Activated naive CD8-positive, alpha-beta T cell (primary cell): Measurements from ENCODE around the gene SLC9A2.
A peak's percentile ranks its signal among the peaks of the same experiment; 100 is the strongest.

Experiments
- H3K27ac Mint-ChIP-seq: one replicate; pipeline ENCODE4 v1.8.0; 2021; ENCODE audit warnings: mixed read lengths
- H3K27me3 Mint-ChIP-seq: one replicate; pipeline ENCODE4 v1.8.0; 2021; ENCODE audit warnings: mixed read lengths
- H3K36me3 Mint-ChIP-seq: one replicate; pipeline ENCODE4 v1.8.0; 2021; ENCODE audit warnings: mixed read lengths
- H3K4me1 Mint-ChIP-seq: one replicate; pipeline ENCODE4 v1.8.0; 2021; ENCODE audit warnings: low read depth, mixed read lengths
- H3K4me3 Mint-ChIP-seq: one replicate; pipeline ENCODE4 v1.8.0; 2021; ENCODE audit warnings: mild to moderate bottlenecking, mixed read lengths
- H3K9me3 Mint-ChIP-seq: one replicate; pipeline ENCODE4 v1.8.0; 2021; ENCODE audit warnings: low read depth, mixed read lengths

SLC9A2 gene

DNA sequence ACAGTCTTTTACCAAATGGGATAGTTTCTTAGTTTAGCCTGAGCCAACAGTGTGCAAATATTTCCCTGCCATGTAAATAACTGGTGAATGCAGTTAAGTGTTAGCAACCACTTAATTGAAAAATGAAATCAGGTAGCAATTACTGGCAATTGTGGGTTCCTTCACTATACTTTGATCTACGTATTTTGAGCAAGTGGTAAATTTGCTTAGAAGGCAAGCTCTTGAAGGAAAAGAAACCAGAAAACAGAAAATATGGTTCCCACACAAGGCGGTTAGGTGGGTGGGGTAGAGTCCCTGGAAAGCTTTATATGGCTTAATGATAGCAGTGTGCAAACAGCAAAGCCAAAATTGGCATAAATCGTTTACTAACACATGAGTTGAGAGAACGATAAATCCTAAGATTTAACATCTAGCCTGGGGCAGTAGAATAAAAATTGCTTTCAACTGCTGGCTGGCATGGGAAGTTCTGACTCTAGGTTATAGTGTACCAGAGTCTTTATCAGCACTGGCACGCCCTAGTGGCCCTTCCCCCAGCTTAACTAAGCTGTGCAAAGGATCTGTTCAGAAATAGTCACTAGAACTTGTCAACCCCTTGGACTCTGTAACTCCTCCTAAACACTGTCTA, 17.0 kb downstream of the SLC9A2 start:
- peaks cover 3% of the 10 kb centered on the region for H3K27me3 Mint-ChIP-seq
- no peak overlapping the region for H3K4me3 Mint-ChIP-seq
- no peaks in the 10 kb centered on the region for H3K9me3 Mint-ChIP-seq
- H3K4me1 Mint-ChIP-seq, result no peaks in the 10 kb centered on the region
- no peak overlapping the region for H3K27ac Mint-ChIP-seq
- H3K36me3 Mint-ChIP-seq, result no peaks in the 10 kb centered on the region

DNA sequence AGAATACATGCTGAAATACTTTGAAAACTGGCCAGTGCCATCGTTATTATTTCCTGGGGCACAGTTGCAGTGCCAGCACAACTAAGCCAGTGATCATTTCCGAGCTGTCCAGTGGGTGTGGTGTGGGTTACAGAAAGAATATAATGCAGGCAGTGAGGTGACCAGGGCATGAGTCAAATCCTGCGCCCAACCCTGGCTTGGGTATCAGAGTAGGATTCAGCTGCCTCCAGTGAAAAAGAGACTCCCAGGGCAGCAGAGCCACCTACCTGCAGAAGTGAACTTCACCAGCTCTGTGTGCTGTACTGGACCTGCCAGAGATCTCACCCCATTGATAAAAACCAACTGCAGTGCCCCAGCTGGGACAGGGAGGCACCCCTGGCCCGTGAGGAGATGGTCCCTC, 18.0 kb downstream of the SLC9A2 start:
- Mint-ChIP-seq H3K4me3 (no peak overlapping the region), H3K9me3 (no peaks in the 10 kb centered on the region), H3K27me3 (peaks cover 3% of the 10 kb centered on the region), H3K4me1 (no peaks in the 10 kb centered on the region), H3K36me3 (no peaks in the 10 kb centered on the region), H3K27ac (no peak overlapping the region)

DNA sequence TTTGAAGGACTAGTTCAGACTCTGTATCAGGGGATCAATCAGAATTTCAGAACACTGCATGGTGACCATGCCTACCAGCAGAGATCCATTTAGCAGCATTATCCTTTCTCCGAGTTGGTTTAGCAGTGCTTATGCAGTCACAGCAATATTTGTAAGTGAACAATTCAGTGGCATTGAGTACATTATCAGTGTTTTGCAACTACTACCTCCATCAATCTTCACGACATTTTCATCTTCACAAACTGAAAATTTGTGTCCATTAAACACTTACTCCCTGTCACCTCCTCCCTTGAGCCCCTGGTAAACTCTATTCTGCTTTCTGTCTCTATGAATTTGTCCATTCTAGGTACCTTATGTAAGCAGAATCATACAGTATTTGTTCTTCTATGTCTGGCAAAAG, 20.1 kb downstream of the SLC9A2 start:
- Mint-ChIP-seq H3K27me3 (peaks cover 6% of the 10 kb centered on the region), H3K36me3 (no peaks in the 10 kb centered on the region), H3K4me3 (no peak overlapping the region), H3K4me1 (no peaks in the 10 kb centered on the region), H3K9me3 (no peaks in the 10 kb centered on the region), H3K27ac (no peak overlapping the region)

DNA sequence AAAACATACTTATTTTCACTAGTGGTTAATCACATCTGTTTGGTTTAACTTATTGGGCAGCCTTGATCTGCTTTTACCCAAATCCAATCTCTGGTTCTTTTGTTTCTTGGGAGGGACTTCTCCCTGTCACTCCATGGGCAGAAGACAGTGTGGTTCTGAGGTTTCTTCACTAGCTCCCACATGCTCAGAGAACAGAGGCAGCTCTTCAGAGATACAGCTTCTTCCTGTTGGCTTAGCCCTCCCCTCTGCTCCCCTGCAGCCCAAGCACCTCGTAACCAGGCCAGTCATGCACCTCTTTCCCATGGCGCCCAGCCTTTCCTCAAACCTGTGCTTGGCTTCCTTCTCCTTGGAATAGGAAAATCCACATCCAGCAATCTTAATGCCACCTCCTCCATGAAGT, 32.8 kb downstream of the SLC9A2 start:
- Mint-ChIP-seq H3K9me3 (no peaks in the 10 kb centered on the region), H3K36me3 (peaks cover 3% of the 10 kb centered on the region), H3K4me1 (no peaks in the 10 kb centered on the region), H3K4me3 (no peak overlapping the region), H3K27ac (no peak overlapping the region), H3K27me3 (no peaks in the 10 kb centered on the region)

DNA sequence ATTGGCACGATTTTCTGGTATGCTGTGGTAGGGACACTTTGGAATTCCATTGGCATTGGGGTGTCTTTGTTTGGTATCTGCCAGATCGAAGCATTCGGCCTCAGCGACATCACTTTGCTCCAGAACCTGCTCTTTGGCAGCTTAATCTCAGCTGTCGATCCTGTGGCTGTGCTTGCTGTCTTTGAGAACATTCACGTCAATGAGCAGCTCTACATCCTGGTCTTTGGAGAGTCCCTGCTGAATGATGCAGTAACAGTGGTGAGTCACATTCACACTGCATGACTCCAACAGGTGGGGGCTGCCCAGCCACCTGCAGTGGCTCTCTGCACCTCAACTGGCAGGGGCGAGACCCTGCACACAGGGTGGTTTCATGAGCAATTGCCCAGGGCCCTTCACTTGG, 38.4 kb downstream of the SLC9A2 start:
- Mint-ChIP-seq H3K4me1 (peaks cover 18% of the 10 kb centered on the region), H3K4me3 (no peak overlapping the region), H3K27me3 (no peaks in the 10 kb centered on the region), H3K36me3 (no peaks in the 10 kb centered on the region), H3K9me3 (no peaks in the 10 kb centered on the region), H3K27ac (peak overlapping the region; percentile 2)

DNA sequence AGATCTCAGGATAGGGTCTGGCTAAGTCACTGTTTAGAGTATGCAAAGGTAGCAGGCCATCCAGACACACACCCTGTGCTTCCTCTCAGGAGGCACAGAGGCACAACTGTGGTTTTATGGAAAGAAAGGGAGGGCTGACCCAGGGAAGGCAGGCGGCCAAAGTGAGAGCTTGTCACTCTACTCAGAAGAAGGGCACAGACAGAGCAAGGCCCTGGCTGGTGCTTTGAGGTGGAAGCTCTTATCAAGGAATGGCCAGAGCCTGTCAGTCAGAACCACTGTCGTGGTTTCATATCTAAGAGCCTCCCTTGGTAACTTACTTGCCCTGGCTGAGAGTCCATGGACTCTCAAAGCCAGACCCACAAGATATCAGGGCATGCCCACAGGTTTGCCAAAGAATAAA, 40.7 kb downstream of the SLC9A2 start:
- Mint-ChIP-seq H3K27me3 (no peaks in the 10 kb centered on the region), H3K9me3 (no peaks in the 10 kb centered on the region), H3K4me3 (no peak overlapping the region), H3K36me3 (no peaks in the 10 kb centered on the region), H3K27ac (no peak overlapping the region), H3K4me1 (peaks cover 36% of the 10 kb centered on the region)

DNA sequence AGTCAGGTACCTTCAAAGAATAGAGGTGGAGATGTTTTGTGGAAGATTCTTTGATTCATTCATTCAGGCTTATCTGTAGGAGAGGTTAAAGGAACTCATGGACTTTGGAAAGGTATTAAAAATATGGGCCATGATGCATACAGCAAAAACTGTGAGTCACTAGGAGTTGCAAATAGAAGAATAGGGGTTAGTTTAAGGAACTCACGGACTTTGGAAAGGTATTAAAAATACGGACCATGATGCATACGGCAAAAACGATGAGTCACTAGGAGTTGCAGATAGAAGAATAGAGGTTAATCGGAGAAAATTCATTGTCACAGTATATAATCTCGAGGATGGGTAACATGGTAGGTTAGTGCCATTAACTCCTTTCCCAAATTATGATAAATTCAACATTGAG, 41.2 kb downstream of the SLC9A2 start:
- Mint-ChIP-seq H3K27ac (no peak overlapping the region), H3K4me3 (no peak overlapping the region), H3K9me3 (no peaks in the 10 kb centered on the region), H3K4me1 (peaks cover 37% of the 10 kb centered on the region), H3K36me3 (no peaks in the 10 kb centered on the region), H3K27me3 (no peaks in the 10 kb centered on the region)

DNA sequence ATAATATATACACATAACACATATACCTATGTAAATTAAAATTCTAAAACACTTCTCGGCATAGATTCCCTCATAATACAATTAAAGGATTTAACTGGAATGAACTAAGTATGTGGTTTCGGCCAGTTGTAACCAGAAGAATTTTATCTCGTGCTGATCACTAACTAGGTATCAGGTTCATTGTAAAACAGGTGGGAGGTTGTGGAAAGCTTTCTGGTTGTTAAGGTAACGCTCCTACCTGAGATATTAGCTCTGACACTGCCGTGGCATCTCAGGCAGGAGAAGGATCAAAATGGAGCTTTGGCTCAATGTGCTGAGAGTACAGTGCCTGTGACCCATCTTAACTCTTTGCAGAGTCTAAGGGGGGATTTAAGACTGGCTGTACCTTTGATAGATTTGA, 42.5 kb downstream of the SLC9A2 start:
- no peaks in the 10 kb centered on the region for H3K9me3 Mint-ChIP-seq
- H3K27me3 Mint-ChIP-seq, result no peaks in the 10 kb centered on the region
- H3K4me3 Mint-ChIP-seq, result no peak overlapping the region
- no peaks in the 10 kb centered on the region for H3K36me3 Mint-ChIP-seq
- peaks cover 39% of the 10 kb centered on the region for H3K4me1 Mint-ChIP-seq
- no peak overlapping the region for H3K27ac Mint-ChIP-seq

DNA sequence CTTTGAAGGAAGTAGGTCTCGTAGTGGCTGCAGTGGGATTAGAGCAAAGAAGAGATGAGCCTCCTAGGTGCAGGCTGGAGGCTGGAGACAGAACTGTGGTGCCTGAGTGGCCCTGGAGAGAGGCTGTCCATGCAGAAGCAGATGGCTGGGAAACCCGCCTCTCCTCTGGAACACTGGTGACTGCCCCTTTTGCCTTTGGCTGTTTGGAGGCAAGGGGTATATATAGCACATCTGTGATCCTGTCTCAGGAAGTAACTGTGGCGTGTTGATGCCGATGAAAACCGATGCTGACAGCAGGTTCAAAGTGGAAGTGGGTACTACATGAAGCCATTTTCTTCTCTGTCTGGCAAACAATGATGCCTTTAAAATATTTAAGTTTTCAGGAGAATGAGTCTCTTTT, 43.5 kb downstream of the SLC9A2 start:
- H3K4me3 Mint-ChIP-seq, result no peak overlapping the region
- H3K4me1 Mint-ChIP-seq, result peaks cover 39% of the 10 kb centered on the region
- H3K9me3 Mint-ChIP-seq, result no peaks in the 10 kb centered on the region
- peak overlapping the region; percentile 17 for H3K27ac Mint-ChIP-seq
- H3K36me3 Mint-ChIP-seq, result no peaks in the 10 kb centered on the region
- H3K27me3 Mint-ChIP-seq, result no peaks in the 10 kb centered on the region

DNA sequence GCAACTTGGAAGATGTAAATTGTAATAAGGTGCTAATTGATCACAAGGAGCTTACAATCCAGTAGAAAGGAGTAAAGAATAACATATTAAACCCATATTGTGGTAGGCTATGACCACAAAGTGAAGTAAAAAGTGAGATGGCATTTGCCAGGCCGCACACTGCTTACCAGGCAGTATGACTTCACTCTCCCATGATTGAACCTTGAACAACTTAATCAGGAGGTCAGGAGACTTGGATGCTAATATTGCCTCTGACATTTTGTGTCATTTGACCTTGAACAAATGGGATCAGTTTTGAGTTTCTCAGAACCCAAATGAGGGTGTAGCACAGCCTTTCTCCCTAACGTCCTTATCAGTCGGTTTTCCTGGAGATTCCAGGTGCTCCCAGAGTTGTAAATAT, 44.0 kb downstream of the SLC9A2 start:
- Mint-ChIP-seq H3K4me1 (peaks cover 38% of the 10 kb centered on the region), H3K4me3 (no peak overlapping the region), H3K9me3 (no peaks in the 10 kb centered on the region), H3K27me3 (no peaks in the 10 kb centered on the region), H3K36me3 (no peaks in the 10 kb centered on the region), H3K27ac (peak overlapping the region; percentile 17)

DNA sequence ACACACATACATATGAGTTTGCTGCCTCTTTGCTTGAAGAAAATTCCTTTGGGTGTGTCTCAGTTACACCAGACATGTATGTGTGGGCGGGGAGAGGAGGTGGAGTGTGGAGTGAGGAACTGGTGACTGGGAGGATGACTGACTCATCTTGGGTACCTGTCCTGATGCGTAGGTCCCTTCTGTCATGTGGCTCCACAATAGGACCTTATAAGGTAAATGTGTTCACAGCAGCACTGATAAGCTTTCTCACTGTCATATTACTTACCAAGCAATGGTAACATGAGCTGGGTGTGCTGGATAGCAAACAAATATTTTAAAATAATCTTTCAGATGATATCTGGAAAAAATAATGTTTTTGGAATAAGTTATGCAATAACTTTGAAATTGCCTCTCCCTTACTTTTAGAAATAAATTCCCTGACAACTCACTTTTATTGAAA, 45.1 kb downstream of the SLC9A2 start:
- Mint-ChIP-seq H3K4me3 (no peak overlapping the region), H3K9me3 (no peaks in the 10 kb centered on the region), H3K36me3 (no peaks in the 10 kb centered on the region), H3K27me3 (no peaks in the 10 kb centered on the region), H3K27ac (no peak overlapping the region), H3K4me1 (peaks cover 35% of the 10 kb centered on the region)

DNA sequence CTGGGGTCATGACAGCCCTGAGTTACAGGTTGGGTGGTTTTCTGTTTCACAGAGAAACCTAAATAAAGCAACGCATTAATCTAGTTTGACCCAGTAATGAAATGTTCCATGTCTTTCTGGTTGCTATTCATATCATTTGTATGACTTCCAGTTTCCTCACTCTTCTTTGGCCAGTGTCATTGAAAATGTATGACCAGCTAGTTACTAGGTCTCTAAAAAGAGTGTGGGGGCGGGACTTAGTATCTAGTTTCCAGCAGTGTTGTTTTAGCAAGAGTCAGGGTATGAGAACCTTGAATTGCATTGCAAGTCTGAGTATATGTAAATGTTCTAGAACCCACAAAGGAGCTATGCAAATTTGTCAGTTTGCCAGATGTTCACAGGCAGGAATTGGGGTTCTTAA, 47.7 kb downstream of the SLC9A2 start:
- H3K27ac Mint-ChIP-seq, result no peak overlapping the region
- peaks cover 31% of the 10 kb centered on the region for H3K4me1 Mint-ChIP-seq
- H3K36me3 Mint-ChIP-seq, result no peaks in the 10 kb centered on the region
- H3K4me3 Mint-ChIP-seq, result no peak overlapping the region
- no peaks in the 10 kb centered on the region for H3K27me3 Mint-ChIP-seq
- H3K9me3 Mint-ChIP-seq, result no peaks in the 10 kb centered on the region

DNA sequence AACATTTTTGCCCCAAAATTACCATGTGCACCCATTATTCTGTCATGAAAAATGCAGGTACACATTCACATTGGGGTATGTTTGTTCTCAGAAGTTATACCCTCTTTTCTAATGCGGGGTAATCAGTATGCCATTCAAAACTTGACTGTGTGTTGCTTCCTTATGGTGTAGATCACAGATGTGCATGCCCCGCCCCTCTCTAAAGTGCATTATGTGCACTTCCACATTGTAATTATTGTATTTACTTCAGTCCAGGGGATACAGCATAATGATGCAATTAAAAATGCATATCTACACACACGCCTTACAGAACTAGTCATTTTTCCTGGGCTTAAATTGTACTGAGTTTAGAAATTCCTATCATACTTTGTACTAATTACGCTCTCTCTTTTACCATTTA, 48.8 kb downstream of the SLC9A2 start:
- H3K4me1 Mint-ChIP-seq, result peaks cover 20% of the 10 kb centered on the region
- no peak overlapping the region for H3K27ac Mint-ChIP-seq
- no peaks in the 10 kb centered on the region for H3K27me3 Mint-ChIP-seq
- no peaks in the 10 kb centered on the region for H3K36me3 Mint-ChIP-seq
- H3K9me3 Mint-ChIP-seq, result no peaks in the 10 kb centered on the region
- H3K4me3 Mint-ChIP-seq, result no peak overlapping the region

DNA sequence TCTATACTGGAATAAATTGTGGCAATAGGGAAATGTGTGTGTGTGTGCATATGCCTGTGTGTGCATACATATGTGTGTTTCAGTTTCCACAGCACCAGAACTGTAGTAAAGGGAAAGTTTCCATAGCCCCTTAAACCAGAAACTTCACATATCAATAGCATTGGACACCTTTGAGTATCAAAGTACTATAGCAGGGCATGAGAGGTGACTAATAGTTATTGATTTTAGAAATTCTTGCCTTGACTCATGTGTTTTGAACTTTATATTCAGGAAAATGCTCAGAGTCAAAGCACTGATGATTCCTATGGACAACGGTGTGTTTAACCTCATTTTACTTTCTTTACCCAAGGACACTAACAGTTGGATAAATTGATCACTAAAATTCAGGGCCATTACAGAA, 50.0 kb downstream of the SLC9A2 start:
- Mint-ChIP-seq H3K27ac (no peak overlapping the region), H3K4me1 (peaks cover 12% of the 10 kb centered on the region), H3K36me3 (no peaks in the 10 kb centered on the region), H3K4me3 (no peak overlapping the region), H3K9me3 (no peaks in the 10 kb centered on the region), H3K27me3 (no peaks in the 10 kb centered on the region)

DNA sequence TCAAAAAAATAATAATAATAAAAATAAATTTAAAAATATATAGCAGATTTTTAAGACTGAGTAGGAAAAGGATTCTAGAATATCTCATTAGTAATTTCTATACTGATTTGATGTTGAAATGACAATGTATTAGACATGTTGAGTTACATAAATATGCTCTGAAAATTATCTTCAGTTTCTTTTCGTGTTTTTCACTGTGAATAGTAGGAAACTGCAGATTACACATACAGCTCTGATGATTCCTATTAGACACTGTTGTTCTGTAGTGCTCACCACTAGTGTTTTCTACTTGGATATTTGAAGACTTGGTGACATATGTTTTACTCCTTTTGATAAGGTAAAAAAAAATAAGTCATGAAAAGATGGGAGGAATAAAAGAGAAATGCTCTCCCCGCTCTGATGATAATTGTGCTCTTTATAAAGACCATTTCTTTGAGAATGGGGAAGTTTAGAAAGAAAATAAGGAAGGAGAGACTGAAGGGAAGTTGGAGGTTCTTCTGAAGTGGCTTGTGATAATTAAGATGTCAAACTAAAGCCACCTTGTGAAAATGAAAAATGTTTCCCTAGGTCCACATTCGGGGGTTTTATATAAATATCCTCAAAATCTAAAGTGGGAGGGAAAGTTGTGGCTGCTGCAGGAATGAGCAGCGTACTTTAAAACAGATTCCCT, 52.9 kb downstream of the SLC9A2 start:
- H3K4me3 Mint-ChIP-seq, result no peak overlapping the region
- no peaks in the 10 kb centered on the region for H3K36me3 Mint-ChIP-seq
- no peaks in the 10 kb centered on the region for H3K9me3 Mint-ChIP-seq
- no peaks in the 10 kb centered on the region for H3K27me3 Mint-ChIP-seq
- no peak overlapping the region for H3K27ac Mint-ChIP-seq
- H3K4me1 Mint-ChIP-seq, result peaks cover under 1% of the 10 kb centered on the region

DNA sequence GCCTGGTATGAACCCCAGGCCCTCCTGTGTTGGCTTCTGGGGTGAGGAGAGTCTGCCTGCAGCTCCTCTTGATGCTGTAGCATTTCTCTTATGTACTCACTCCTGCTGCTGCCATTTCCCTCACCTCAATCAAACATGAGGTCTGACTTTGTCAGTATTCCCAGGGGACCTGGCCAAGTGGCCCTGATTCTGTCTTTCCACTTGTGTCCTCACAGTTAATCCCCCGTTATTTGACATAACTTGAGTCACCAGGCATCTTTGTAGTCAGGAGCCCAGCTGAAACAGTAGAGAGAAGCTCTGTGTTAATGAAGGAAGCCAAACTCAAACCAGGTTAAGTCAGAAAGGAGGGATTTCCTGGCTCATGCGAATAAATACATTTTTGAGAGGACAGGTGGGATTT, 55.0 kb downstream of the SLC9A2 start:
- Mint-ChIP-seq H3K4me3 (no peak overlapping the region), H3K27me3 (no peaks in the 10 kb centered on the region), H3K9me3 (no peaks in the 10 kb centered on the region), H3K27ac (no peak overlapping the region), H3K4me1 (no peaks in the 10 kb centered on the region), H3K36me3 (no peaks in the 10 kb centered on the region)
